ENCODE data around the gene ABLIM1. TPM values are rescaled to one million over a fixed set of nuclear protein-coding genes. Genes with fewer than 3 reads are reported as not detected.

The ABLIM1 gene
- total RNA-seq, 1 experiment from 2014 or later = 62.1 TPM

DNA sequence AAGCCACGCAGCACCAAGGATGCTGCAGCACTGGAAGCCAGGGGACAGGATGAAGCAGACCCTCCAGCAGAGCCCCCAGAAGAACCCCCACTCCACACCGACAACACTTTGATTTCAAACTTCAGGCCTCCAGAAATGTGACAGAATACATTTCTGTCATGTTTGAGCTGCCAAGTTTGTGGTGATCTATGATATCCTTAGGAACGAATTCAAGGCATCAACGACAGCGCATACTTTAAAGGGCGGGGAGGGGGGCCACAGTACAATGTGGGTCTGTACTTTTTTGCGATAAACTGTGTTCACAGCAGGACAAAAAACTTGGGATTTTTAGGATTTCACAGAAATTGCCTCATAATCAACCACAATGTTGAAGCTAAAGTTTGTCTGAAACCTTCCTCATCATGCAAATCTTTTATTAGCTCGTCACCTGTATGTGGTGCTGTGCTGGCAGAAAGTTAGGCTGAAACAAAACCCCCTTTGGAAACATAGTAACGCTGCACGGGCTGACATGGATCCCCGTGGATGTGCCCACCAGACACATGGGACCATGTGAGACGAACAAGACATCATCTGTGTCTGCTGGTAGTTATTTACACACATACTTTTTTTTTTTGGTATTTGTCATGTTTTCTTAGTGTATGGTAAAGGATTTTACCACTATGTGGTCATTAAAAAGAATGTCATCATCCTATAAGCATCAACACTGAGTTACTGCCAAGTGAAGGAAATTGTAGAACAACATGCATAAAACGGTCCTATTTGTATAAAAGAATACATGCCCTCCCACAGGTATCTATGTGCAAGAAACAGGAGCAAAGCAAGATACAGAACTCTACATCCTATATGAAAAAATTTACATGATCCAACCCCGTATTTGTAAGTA is 140.5 kb downstream of the ABLIM1 start (continued):
- no peak for TF ChIP-seq ZNF138 (CRISPR knock-in tag; conservative IDR thresholded peaks at IDR 0.05)
- TF ChIP-seq, protein P1, sequence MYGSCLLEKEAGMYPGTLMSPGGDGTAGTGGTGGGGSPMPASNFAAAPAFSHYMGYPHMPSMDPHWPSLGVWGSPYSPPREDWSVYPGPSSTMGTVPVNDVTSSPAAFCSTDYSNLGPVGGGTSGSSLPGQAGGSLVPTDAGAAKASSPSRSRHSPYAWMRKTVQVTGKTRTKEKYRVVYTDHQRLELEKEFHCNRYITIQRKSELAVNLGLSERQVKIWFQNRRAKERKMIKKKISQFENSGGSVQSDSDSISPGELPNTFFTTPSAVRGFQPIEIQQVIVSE (CRISPR knock-in tag; IDR thresholded peaks at IDR 0.05; ENCODE audit: borderline replicate concordance) = no peak
- TF ChIP-seq PRRX2 (CRISPR knock-in tag; IDR thresholded peaks at IDR 0.05) = no peak
- no peak for TF ChIP-seq MLX (CRISPR knock-in tag; IDR thresholded peaks at IDR 0.05)
- TF ChIP-seq CREB1 (CRISPR knock-in tag; IDR thresholded peaks at IDR 0.05) = no peak
- TF ChIP-seq FOXP1 (CRISPR knock-in tag; IDR thresholded peaks at IDR 0.05; ENCODE audit: borderline replicate concordance) = no peak

DNA sequence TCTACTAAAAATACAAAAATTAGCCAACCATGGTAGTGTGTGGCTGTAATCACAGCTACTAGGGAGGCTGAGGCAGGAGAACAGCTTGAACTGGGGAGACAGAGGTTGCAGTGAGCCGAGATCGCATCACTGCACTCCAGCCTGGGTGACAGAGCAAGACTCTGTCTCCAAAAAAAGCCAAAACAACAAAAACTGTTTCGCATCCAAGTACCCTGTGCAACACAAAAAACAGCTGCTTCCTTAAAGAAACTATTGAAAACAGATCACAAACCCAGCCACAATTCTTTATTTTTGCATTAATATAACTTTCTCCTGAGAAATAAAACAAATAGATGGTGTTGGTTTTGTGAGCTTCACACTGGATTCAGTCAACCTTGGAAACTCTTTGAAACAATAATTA is 141.7 kb downstream of the ABLIM1 start:
- Mint-ChIP-seq H3K4me3 (no peak overlapping the region), H3K27ac (no peak overlapping the region; the same call in 1 of the 2 replicates), H3K36me3 (no peaks in the 10 kb centered on the region; the same call in 1 of the 2 replicates), H3K4me1 (peaks cover 58% of the 10 kb centered on the region), H3K9me3 (no peaks in the 10 kb centered on the region), H3K27me3 (ENCODE audit: low read depth) (no peaks in the 10 kb centered on the region)
- no peak for TF ChIP-seq TEAD4 (CRISPR knock-in tag; IDR thresholded peaks at IDR 0.05)
- no peak for TF ChIP-seq ZSCAN18 (CRISPR knock-in tag; IDR thresholded peaks at IDR 0.05)
- TF ChIP-seq ZNF396 (CRISPR knock-in tag; IDR thresholded peaks at IDR 0.05; ENCODE audit: borderline replicate concordance) = no peak
- TF ChIP-seq ZNF138 (CRISPR knock-in tag; conservative IDR thresholded peaks at IDR 0.05) = no peak
- TF ChIP-seq ZNF317 (CRISPR knock-in tag; IDR thresholded peaks at IDR 0.05; ENCODE audit: borderline replicate concordance, low read depth) = no peak
- ATAC-seq = no peak
- DNase-seq (ENCODE audit: low spot score) = no peak
- POLR2A ChIA-PET = interaction anchor here (1.3 to 1.4 kb wide), 2 partner anchors 10 kb away, joined by 3 to 4 read pairs; no protein-coding TSS in a partner anchor
- CTCF ChIA-PET = interaction anchor here (0.9 to 1.9 kb wide), 3 partner anchors 9 to 212 kb away, joined by 3 to 8 read pairs (median 5); no protein-coding TSS in a partner anchor

DNA sequence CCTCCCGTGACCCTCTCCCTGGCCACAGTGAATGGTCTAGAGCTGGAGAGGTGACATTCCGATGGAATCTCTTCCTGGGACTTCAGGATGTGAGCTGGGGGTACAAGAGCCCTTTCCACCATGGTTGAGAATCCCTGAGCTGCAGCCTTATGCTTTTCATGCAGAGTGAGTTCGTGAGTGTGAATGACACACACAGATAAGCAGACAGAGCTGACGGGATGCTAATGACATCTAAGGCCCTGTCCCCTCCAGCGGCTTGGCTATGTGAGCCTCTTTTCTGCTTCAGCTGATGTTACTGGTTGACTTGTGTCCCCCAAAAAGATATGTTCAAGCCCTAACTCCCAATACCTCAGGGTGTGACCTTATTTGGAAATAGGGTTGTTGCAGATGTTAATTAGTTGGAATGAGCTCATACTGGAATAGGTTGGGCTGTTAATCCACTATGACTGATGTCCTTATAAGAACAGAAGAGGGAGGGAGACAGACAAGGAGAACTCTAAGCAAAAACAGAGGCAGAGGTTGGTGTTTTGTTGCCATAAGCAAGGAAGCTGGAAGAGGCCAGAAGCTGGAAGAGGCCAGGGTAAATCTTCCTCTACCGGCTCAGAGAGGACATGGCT is 142.7 kb downstream of the ABLIM1 start:
- Mint-ChIP-seq H3K4me1 (peaks cover 57% of the 10 kb centered on the region), H3K36me3 (no peaks in the 10 kb centered on the region; the same call in 1 of the 2 replicates), H3K27me3 (ENCODE audit: low read depth) (no peaks in the 10 kb centered on the region), H3K27ac (peak overlapping the region; percentile 79; the same call in 1 of the 2 replicates), H3K9me3 (no peaks in the 10 kb centered on the region), H3K4me3 (no peak overlapping the region)
- no peak for DNase-seq (ENCODE audit: low spot score)
- POLR2A ChIA-PET = interaction anchor here (0.5 to 1.3 kb wide), 2 partner anchors 9 to 109 kb away, joined by 3 read pairs; no protein-coding TSS in a partner anchor
- CTCF ChIA-PET = interaction anchor here (1.2 to 1.9 kb wide), 3 partner anchors 10 to 211 kb away, joined by 3 to 8 read pairs (median 5); no protein-coding TSS in a partner anchor
- TF ChIP-seq IRF1 (CRISPR knock-in tag; IDR thresholded peaks at IDR 0.05) (no peak), IRF2 (CRISPR knock-in tag; IDR thresholded peaks at IDR 0.05; ENCODE audit: borderline replicate concordance, low read depth) (no peak)
- ATAC-seq = peak; percentile 17

DNA sequence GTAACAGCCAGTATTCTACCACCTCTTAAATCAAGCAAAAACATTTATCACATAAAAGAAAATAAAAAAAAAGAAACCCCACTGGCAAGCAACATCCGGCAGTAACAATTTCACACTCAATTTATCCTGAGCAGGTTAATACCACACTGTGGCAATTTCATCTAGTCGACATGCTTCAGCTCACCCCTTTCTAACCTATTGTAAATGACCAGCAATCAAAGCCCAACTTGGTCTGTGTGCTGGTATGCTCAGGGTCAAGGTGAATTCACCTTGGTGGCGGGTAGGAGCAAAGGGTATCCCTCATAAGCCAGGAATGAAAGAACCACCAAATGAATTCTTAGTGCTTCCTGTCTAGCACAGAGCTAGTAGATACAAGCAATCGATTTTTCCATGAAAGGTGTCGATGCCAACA is 144.7 kb downstream of the ABLIM1 start:
- ATAC-seq (no peak), DNase-seq (ENCODE audit: low spot score) (no peak)
- ChIA-PET CTCF (interaction anchor here (1.4 kb wide), 1 partner anchor 54 kb away, joined by 4 read pairs; no protein-coding TSS in a partner anchor), POLR2A (no interaction called here)
- TF ChIP-seq, protein P2, sequence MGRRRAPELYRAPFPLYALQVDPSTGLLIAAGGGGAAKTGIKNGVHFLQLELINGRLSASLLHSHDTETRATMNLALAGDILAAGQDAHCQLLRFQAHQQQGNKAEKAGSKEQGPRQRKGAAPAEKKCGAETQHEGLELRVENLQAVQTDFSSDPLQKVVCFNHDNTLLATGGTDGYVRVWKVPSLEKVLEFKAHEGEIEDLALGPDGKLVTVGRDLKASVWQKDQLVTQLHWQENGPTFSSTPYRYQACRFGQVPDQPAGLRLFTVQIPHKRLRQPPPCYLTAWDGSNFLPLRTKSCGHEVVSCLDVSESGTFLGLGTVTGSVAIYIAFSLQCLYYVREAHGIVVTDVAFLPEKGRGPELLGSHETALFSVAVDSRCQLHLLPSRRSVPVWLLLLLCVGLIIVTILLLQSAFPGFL (CRISPR knock-in tag; IDR thresholded peaks at IDR 0.05; ENCODE audit: borderline replicate concordance) = no peak
- TF ChIP-seq, protein P3, sequence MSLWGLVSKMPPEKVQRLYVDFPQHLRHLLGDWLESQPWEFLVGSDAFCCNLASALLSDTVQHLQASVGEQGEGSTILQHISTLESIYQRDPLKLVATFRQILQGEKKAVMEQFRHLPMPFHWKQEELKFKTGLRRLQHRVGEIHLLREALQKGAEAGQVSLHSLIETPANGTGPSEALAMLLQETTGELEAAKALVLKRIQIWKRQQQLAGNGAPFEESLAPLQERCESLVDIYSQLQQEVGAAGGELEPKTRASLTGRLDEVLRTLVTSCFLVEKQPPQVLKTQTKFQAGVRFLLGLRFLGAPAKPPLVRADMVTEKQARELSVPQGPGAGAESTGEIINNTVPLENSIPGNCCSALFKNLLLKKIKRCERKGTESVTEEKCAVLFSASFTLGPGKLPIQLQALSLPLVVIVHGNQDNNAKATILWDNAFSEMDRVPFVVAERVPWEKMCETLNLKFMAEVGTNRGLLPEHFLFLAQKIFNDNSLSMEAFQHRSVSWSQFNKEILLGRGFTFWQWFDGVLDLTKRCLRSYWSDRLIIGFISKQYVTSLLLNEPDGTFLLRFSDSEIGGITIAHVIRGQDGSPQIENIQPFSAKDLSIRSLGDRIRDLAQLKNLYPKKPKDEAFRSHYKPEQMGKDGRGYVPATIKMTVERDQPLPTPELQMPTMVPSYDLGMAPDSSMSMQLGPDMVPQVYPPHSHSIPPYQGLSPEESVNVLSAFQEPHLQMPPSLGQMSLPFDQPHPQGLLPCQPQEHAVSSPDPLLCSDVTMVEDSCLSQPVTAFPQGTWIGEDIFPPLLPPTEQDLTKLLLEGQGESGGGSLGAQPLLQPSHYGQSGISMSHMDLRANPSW (CRISPR knock-in tag; conservative IDR thresholded peaks at IDR 0.05; ENCODE audit: low read depth) = no peak
- H3K4me1 Mint-ChIP-seq = peaks cover 40% of the 10 kb centered on the region
- H3K4me3 Mint-ChIP-seq = no peak overlapping the region
- H3K27me3 Mint-ChIP-seq (ENCODE audit: low read depth) = no peaks in the 10 kb centered on the region
- H3K9me3 Mint-ChIP-seq = peaks cover 5% of the 10 kb centered on the region
- no peak overlapping the region for H3K27ac Mint-ChIP-seq
- no peaks in the 10 kb centered on the region for H3K36me3 Mint-ChIP-seq
